ENCODE data around the gene MYL1.

Gene MYL1

DNA sequence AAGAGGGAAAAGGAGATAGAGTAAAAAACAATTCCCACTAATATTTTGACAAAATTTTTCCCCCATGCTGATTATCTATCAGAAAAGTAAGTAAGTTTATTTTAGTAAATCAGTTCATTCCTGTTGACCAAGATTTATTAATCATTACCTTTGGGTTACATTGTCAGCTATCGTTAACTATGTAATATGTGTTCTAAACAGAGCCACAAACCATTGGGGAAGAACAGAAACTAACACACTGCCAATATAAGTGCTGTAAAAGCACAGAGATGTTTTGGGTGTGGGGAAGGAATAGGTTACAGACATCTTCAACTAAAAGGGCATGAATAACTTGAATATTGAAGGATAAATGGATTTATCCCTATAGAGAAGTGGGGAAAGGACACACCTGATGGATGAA is 47.3 kb downstream of the MYL1 start:
- no peak for DNase-seq (ENCODE audit: low spot score)

DNA sequence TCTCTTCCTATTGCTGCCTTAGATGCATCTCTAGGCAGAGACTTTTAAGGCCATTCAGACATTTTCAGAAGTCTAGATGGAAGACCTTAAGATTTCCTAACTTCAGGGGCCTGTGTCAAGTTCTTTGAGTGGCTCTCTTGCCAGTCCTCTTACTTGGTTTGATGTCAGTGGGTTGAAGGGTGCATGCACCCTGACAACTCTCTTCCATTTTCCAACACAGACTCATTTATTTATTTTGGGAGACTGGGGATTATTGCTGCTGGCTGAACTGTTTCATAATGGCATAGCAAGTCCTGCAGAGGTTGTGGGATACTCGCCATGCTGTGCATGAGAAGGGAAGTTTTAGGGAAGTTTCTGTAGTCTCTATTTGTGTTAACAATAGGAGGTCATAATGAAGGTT is 50.7 kb downstream of the MYL1 start:
- DNase-seq (ENCODE audit: low spot score): no peak

DNA sequence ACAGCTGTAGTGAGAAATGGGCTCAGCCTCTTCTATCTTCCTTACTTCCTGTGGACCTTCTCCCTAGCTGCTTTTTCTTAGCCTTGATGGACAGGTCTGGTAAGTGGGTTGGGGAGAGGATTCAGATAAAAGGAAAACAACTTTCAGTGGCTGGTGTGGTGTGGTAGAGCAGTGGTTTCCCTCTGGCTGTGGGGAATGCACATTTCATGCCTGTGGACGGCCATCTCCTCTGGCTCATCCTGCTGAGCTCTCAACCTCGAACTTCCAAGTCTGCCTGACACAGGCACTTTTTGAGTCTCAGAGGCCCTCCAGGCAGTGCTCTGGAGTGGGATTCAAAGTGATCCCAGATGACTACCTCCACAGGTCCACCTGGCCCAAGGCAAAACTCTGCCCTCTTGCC is 51.1 kb downstream of the MYL1 start:
- no peak for DNase-seq (ENCODE audit: low spot score)

DNA sequence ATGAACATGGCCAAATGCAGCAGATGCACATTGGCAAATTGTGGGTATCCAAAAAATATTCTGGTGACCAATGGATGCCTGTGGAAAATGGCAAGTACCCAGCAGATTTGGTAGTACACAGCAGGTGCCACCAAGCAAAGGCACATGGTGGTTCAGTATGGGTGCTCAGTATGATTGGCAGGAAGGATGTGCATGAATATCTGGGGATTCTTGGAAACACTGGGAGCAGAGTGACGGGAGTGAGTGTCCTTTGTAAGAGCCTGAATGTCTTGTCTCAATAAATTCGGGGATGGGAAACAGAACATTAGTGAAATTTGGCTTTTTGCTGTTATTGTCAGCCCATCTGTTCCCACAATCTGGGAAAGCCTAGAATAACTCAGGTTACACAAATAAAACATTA is 52.9 kb downstream of the MYL1 start:
- DNase-seq (ENCODE audit: low spot score): no peak

DNA sequence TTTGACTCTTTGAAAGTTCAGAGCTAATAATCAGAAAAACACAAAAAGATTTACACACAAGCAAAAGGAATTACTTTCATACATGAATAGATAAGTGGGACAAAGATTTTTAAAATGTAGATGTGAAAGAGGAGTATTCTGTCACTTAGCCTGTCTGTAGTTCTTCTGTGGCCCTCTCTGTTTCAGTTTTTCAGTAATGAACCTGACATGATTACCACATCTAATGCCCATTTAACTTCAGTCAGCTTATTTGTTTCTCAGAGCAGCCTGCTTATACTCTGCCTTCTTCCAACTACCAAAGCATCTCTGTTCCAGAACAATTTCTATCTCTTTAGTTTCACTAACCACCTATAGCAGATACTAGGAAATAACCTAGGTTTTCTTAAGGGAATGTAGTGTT is 55.3 kb downstream of the MYL1 start:
- DNase-seq (ENCODE audit: low spot score): no peak

DNA sequence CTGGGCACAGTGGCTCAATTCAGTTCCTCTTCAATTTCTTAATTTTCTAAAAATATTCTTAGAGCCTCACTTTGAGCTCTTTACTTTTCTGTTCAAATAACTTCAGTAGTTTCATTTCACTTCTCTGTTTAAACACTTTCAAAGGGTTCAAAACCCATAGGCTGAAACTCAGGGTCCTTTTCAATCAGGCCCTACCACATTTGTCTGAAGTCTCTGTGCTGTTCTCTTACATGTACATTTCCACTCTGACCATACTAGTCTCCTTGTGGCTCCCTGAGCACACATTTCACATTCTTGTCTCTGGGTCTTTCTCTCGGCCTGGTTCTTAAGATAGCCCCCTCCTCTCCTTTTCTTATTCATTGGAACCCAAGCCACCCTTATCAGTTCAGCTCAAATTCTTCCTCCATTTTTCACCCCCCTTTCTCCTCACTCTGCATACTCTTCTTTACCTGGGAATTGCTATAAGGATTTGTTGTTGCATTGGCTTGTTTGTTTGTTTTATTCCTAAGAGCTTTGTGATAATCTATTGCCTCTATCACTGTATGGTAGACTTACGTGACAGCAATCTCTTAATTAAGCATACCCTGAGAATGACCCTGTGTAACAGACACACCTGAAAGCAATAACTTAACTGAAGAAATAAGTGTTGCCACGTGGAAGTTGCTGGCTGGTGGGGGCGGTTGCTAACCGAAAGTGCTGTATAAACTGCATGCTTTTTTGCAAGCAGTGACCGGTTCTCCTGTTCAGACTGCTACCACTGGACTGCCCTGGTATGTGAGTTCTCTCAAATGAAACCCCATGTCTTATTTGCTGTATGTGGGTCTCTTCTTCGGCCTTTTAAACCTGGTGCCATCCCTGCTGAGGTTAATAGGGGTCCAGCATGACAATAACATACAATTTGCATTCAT is 62.0 kb downstream of the MYL1 start:
- DNase-seq (ENCODE audit: low spot score): no peak

DNA sequence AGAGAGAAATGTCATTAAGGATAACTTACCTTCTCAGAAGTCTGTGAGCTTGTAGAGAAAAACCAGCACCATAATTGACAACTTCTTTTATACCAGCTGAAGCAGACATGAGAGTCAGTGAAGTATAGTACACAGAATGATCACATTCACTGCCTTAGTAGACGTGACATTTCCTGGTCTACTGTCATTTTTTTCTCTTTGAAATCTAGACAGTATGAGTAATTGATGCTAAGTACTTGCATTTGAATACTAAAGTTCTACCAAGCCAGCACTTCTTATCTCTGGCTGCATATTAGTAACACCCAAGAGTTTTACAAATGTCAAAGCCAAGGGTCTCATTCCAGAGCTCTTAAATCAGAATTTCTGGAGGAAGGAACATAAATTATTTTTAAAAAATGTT is 64.4 kb downstream of the MYL1 start:
- no peak for DNase-seq (ENCODE audit: low spot score)

Measured in HuH-7 (cell line).